KMS-11 (cell line): ENCODE measurements around the gene TSC22D2.

ENCODE experiments used
- H2AFZ ChIP-seq: fragments of 200-600 bp; sonication (generic); 2 replicates; pipeline ENCODE4 v1.6.1; 2016; ENCODE audit warnings: antibody characterized with exemption, mixed run types, low read depth
- H3K27ac ChIP-seq: fragments of 200-600 bp; sonication (generic); 2 replicates; pipeline ENCODE4 v1.6.1; 2016; ENCODE audit warnings: mild to moderate bottlenecking, mixed run types
- H3K27me3 ChIP-seq: fragments of 200-600 bp; sonication (generic); 2 replicates; pipeline ENCODE4 v1.6.1; 2017; ENCODE audit warnings: mild to moderate bottlenecking, low read depth, mixed run types, moderate library complexity; ENCODE audit not compliant: insufficient read depth
- H3K36me3 ChIP-seq: fragments of 200-600 bp; sonication (generic); 2 replicates; pipeline ENCODE4 v1.6.1; 2017; ENCODE audit warnings: mild to moderate bottlenecking, mixed run types; ENCODE audit not compliant: insufficient read depth
- H3K4me1 ChIP-seq: fragments of 200-600 bp; sonication (generic); 2 replicates; pipeline ENCODE4 v1.6.1; 2016; ENCODE audit warnings: mild to moderate bottlenecking, low read depth, mixed run types; ENCODE audit not compliant: poor library complexity, severe bottlenecking
- H3K4me2 ChIP-seq: fragments of 200-600 bp; sonication (generic); 2 replicates; pipeline ENCODE4 v1.7.0; 2016; ENCODE audit warnings: mild to moderate bottlenecking, mixed run types
- H3K4me3 ChIP-seq: fragments of 200-600 bp; sonication (generic); IDR thresholded peaks from 2 replicates; pipeline ENCODE4 v1.6.1; 2017; ENCODE audit warnings: low read depth, low read length, mixed read lengths; ENCODE audit not compliant: insufficient read depth
- H3K79me2 ChIP-seq: fragments of 200-600 bp; sonication (generic); 2 replicates; pipeline ENCODE4 v1.6.1; 2016; ENCODE audit warnings: low read depth, mixed run types; ENCODE audit not compliant: insufficient read depth
- H3K9ac ChIP-seq: fragments of 200-600 bp; sonication (generic); 2 replicates; pipeline ENCODE4 v1.6.1; 2016; ENCODE audit warnings: mild to moderate bottlenecking, mixed run types
- H4K20me1 ChIP-seq: fragments of 200-600 bp; sonication (generic); 2 replicates; pipeline ENCODE4 v1.6.1; 2016; ENCODE audit warnings: mild to moderate bottlenecking, mixed run types; ENCODE audit not compliant: insufficient read depth
- CTCF ChIP-seq: fragments of 200-600 bp; sonication (generic); conservative IDR thresholded peaks from 2 replicates; pipeline ENCODE4 v1.6.1; 2017; ENCODE audit warnings: low read depth, mild to moderate bottlenecking, antibody characterized with exemption, low read length, moderate library complexity, mixed read lengths

TSC22D2 gene

GRCh38 chr3:150450916-150451315, 42.8 kb downstream of the TSC22D2 start:
- no peaks in the 10 kb centered on the region for H3K36me3 ChIP-seq
- 0 out of 2 replicates have a peak, but pooled peaks cover 5% of the 10 kb centered on the region for H4K20me1 ChIP-seq
- no peaks in the 10 kb centered on the region for H3K4me1 ChIP-seq
- no peak overlapping the region for H2AFZ ChIP-seq
- no peaks in the 10 kb centered on the region for H3K27me3 ChIP-seq
- no peak overlapping the region for H3K4me3 ChIP-seq
- H3K4me2 ChIP-seq = no peak overlapping the region
- TF ChIP-seq CTCF = no peak
- no peak overlapping the region for H3K9ac ChIP-seq
- H3K27ac ChIP-seq = no peak overlapping the region
- peaks cover 45% of the 10 kb centered on the region; the same call in 1 of the 2 replicates for H3K79me2 ChIP-seq

- Histone ChIP-seq H3K4me2 (no peak overlapping the region), H3K9ac (no peak overlapping the region), H3K27ac (no peak overlapping the region), H4K20me1 (0 out of 2 replicates have a peak, but pooled peaks cover 5% of the 10 kb centered on the region), H3K4me1 (no peaks in the 10 kb centered on the region), H3K36me3 (no peaks in the 10 kb centered on the region), H3K27me3 (no peaks in the 10 kb centered on the region), H3K79me2 (peaks cover 40% of the 10 kb centered on the region; the same call in 1 of the 2 replicates), H2AFZ (no peak overlapping the region), H3K4me3 (no peak overlapping the region)
- no peak for TF ChIP-seq CTCF
Measured at GRCh38 chr3:150451329-150452048, 43.4 kb downstream of the TSC22D2 start.

GRCh38 chr3:150453353-150453752, 45.3 kb downstream of the TSC22D2 start:
- Histone ChIP-seq H4K20me1 (0 out of 2 replicates have a peak, but pooled peaks cover 5% of the 10 kb centered on the region), H3K4me3 (no peak overlapping the region), H3K36me3 (no peaks in the 10 kb centered on the region), H2AFZ (no peak overlapping the region), H3K4me1 (no peaks in the 10 kb centered on the region), H3K27me3 (no peaks in the 10 kb centered on the region), H3K79me2 (peaks cover 34% of the 10 kb centered on the region; the same call in 1 of the 2 replicates), H3K27ac (no peak overlapping the region), H3K9ac (no peak overlapping the region), H3K4me2 (no peak overlapping the region)
- no peak for TF ChIP-seq CTCF

GRCh38 chr3:150454085-150454484, 46.0 kb downstream of the TSC22D2 start:
- H3K27ac ChIP-seq = no peak overlapping the region
- H3K27me3 ChIP-seq = no peaks in the 10 kb centered on the region
- H3K79me2 ChIP-seq = peaks cover 31% of the 10 kb centered on the region; the same call in 1 of the 2 replicates
- no peak overlapping the region for H3K4me2 ChIP-seq
- H3K4me3 ChIP-seq = no peak overlapping the region
- TF ChIP-seq CTCF = no peak
- no peaks in the 10 kb centered on the region for H3K36me3 ChIP-seq
- no peaks in the 10 kb centered on the region for H3K4me1 ChIP-seq
- 0 out of 2 replicates have a peak, but pooled peaks cover 5% of the 10 kb centered on the region for H4K20me1 ChIP-seq
- no peak overlapping the region for H3K9ac ChIP-seq
- H2AFZ ChIP-seq = no peak overlapping the region
